ENCODE data around the gene SIRPG.

The SIRPG gene

GRCh38 chr20:1635291-1635979, 22.1 kb downstream of the SIRPG start:
- H4K20me1 ChIP-seq = no peaks in the 10 kb centered on the region
- no peak overlapping the region for H3K4me2 ChIP-seq
- TF ChIP-seq Cebpa-rat (IDR thresholded peaks at IDR 0.05) = no peak
- no peaks in the 10 kb centered on the region for H3K27me3 ChIP-seq
- peaks cover 5 to 13% (median 7%) of the 10 kb centered on the region in 11 experiments; a peak in 19 of 22 replicates for H3K9me3 ChIP-seq (replicated peaks in 1 of 11)
- H3K36me3 ChIP-seq = no peaks in the 10 kb centered on the region
- H3K27ac ChIP-seq = no peak overlapping the region
- H3K9ac ChIP-seq = no peak overlapping the region
- no peak overlapping the region for H3K4me3 ChIP-seq
- H3K4me1 ChIP-seq = peaks cover 3 to 12% (median 7%) of the 10 kb centered on the region in 10 experiments; a peak in 18 of 20 replicates

- Histone ChIP-seq H3K27ac (no peak overlapping the region), H3K27me3 (peaks cover 0 to 3% (median 0%) of the 10 kb centered on the region in 11 experiments; a peak in 1 of 22 replicates), H3K4me2 (no peak overlapping the region), H3K9me3 (replicated peaks in 1 of 11) (no peaks in the 10 kb centered on the region; a peak in 1 of 22 replicates), H3K36me3 (no peaks in the 10 kb centered on the region), H3K4me1 (peaks cover 5 to 20% (median 14%) of the 10 kb centered on the region in 10 experiments; a peak in 18 of 20 replicates), H3K9ac (no peak overlapping the region), H4K20me1 (no peaks in the 10 kb centered on the region), H3K4me3 (no peak overlapping the region)
- TF ChIP-seq Cebpa-rat (IDR thresholded peaks at IDR 0.05) = no peak
Observed at GRCh38 chr20:1633535-1633934, 24.0 kb downstream of the SIRPG start.

- Histone ChIP-seq H3K4me3 (no peak overlapping the region), H3K4me1 (peaks cover 8 to 22% (median 15%) of the 10 kb centered on the region in 10 experiments), H4K20me1 (no peaks in the 10 kb centered on the region), H3K4me2 (0 out of 22 replicates have a peak overlapping the region, but pooled peaks of 2 of the 11 experiments have one; percentile 7 to 11), H3K27ac (no peak overlapping the region), H3K36me3 (no peaks in the 10 kb centered on the region), H3K9me3 (replicated peaks in 1 of 11) (no peaks in the 10 kb centered on the region; a peak in 1 of 22 replicates), H3K27me3 (peaks cover 0 to 3% (median 0%) of the 10 kb centered on the region in 11 experiments; a peak in 1 of 22 replicates), H3K9ac (no peak overlapping the region)
- no peak for TF ChIP-seq Cebpa-rat (IDR thresholded peaks at IDR 0.05)
Observed at GRCh38 chr20:1632178-1632577, 25.4 kb downstream of the SIRPG start.

- Histone ChIP-seq H3K4me2 (peak overlapping the region in 5 of 11 experiments; percentile 7 to 23 (median 18); a peak in 2 of 22 replicates), H3K9ac (no peak overlapping the region), H3K27ac (no peak overlapping the region), H3K36me3 (no peaks in the 10 kb centered on the region), H3K27me3 (peaks cover 0 to 3% (median 0%) of the 10 kb centered on the region in 11 experiments; a peak in 1 of 22 replicates), H3K4me3 (no peak overlapping the region), H4K20me1 (no peaks in the 10 kb centered on the region), H3K4me1 (peaks cover 12 to 29% (median 17%) of the 10 kb centered on the region in 10 experiments), H3K9me3 (replicated peaks in 1 of 11) (no peaks in the 10 kb centered on the region; a peak in 1 of 22 replicates)
- TF ChIP-seq Cebpa-rat (IDR thresholded peaks at IDR 0.05) = no peak
Observed at GRCh38 chr20:1631309-1632151, 26.0 kb downstream of the SIRPG start.

GRCh38 chr20:1630186-1630585, 27.4 kb downstream of the SIRPG start:
- Histone ChIP-seq H4K20me1 (no peaks in the 10 kb centered on the region), H3K4me3 (no peak overlapping the region), H3K27me3 (peaks cover 0 to 3% (median 0%) of the 10 kb centered on the region in 11 experiments; a peak in 1 of 22 replicates), H3K9ac (no peak overlapping the region), H3K4me2 (peak overlapping the region in 10 of 11 experiments; percentile 9 to 72 (median 48); a peak in 10 of 22 replicates), H3K36me3 (no peaks in the 10 kb centered on the region), H3K27ac (no peak overlapping the region), H3K4me1 (peaks cover 12 to 32% (median 20%) of the 10 kb centered on the region in 10 experiments), H3K9me3 (replicated peaks in 1 of 11) (no peaks in the 10 kb centered on the region; a peak in 1 of 22 replicates)
- no peak for TF ChIP-seq Cebpa-rat (IDR thresholded peaks at IDR 0.05)

- Histone ChIP-seq H3K4me1 (peaks cover 12 to 38% (median 23%) of the 10 kb centered on the region in 10 experiments), H3K9ac (no peak overlapping the region), H3K36me3 (no peaks in the 10 kb centered on the region), H3K4me2 (peak overlapping the region; percentile 16 to 72 (median 48); a peak in 20 of 22 replicates), H3K27ac (no peak overlapping the region), H3K27me3 (peaks cover 0 to 3% (median 0%) of the 10 kb centered on the region in 11 experiments; a peak in 1 of 22 replicates), H3K9me3 (replicated peaks in 1 of 11) (no peaks in the 10 kb centered on the region; a peak in 1 of 22 replicates), H3K4me3 (no peak overlapping the region), H4K20me1 (no peaks in the 10 kb centered on the region)
- no peak for TF ChIP-seq Cebpa-rat (IDR thresholded peaks at IDR 0.05)
Observed at GRCh38 chr20:1629321-1629720, 28.3 kb downstream of the SIRPG start.

GRCh38 chr20:1628621-1629020, 29.0 kb downstream of the SIRPG start:
- H3K9me3 ChIP-seq (replicated peaks in 1 of 11) = no peaks in the 10 kb centered on the region; a peak in 1 of 22 replicates
- H3K36me3 ChIP-seq = no peaks in the 10 kb centered on the region
- peak overlapping the region in 3 of 11 experiments; percentile 47 to 65 (median 60); a peak in 3 of 22 replicates for H3K4me2 ChIP-seq
- no peak overlapping the region for H3K27ac ChIP-seq
- peaks cover 12 to 45% (median 27%) of the 10 kb centered on the region in 10 experiments for H3K4me1 ChIP-seq
- no peaks in the 10 kb centered on the region for H4K20me1 ChIP-seq
- H3K9ac ChIP-seq = no peak overlapping the region
- H3K27me3 ChIP-seq = peaks cover 0 to 3% (median 0%) of the 10 kb centered on the region in 11 experiments; a peak in 1 of 22 replicates
- no peak overlapping the region for H3K4me3 ChIP-seq
- TF ChIP-seq Cebpa-rat (IDR thresholded peaks at IDR 0.05) = no peak

- Histone ChIP-seq H3K27me3 (peaks cover 0 to 3% (median 0%) of the 10 kb centered on the region in 11 experiments; a peak in 1 of 22 replicates), H3K9ac (no peak overlapping the region), H3K4me3 (no peak overlapping the region), H3K36me3 (no peaks in the 10 kb centered on the region), H3K4me1 (peaks cover 12 to 59% (median 37%) of the 10 kb centered on the region in 10 experiments), H3K4me2 (peak overlapping the region in 5 of 11 experiments; percentile 11 to 78 (median 44); a peak in 9 of 22 replicates), H3K9me3 (replicated peaks in 1 of 11) (no peaks in the 10 kb centered on the region), H3K27ac (no peak overlapping the region), H4K20me1 (no peaks in the 10 kb centered on the region)
- no peak for TF ChIP-seq Cebpa-rat (IDR thresholded peaks at IDR 0.05)
Observed at GRCh38 chr20:1627200-1627550, 30.4 kb downstream of the SIRPG start.

All from BLaER1 treated with 17β-estradiol and CSF1 and Interleukin-3, amounts not matched to agents 10 nM and 100 nM (cell line).